Neural progenitor cell (in vitro differentiated cells): ENCODE data around the gene MSLN.

Experiments used
- EZH2 ChIP-seq: fragments of 200-600 bp; sonication (generic); IDR thresholded peaks from 2 replicates; pipeline ENCODE4 v1.6.1; 2017; ENCODE audit warnings: antibody characterized with exemption, mild to moderate bottlenecking, moderate library complexity
- TF ChIP-seq, protein P1 (sequence below): fragments of 200-600 bp; sonication (generic); IDR thresholded peaks from 2 replicates; pipeline ENCODE4 v1.5.1; 2017; ENCODE audit warnings: antibody characterized with exemption, mild to moderate bottlenecking

DNA sequence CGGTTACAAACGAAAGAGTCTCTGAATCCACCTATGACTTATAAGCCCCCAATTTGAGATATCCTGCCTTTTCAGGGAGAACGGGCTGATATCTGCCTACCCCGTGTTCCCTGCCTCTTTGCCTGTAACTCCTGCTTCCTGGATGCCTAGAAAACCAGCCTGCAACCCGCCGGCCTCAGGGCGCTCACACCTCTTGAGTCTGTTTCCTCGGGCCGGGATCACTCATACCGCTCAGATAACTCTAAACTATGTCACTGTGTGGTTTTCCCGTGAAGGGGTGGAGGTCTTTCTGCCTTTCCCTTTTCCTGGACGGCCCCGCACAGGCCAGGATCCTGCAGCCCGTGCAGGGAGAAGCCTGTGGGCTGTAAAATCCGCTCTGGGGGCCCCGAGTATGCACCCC lies 17.3 kb downstream of the MSLN start:
- TF ChIP-seq EZH2: no peak
- TF ChIP-seq, protein P1, sequence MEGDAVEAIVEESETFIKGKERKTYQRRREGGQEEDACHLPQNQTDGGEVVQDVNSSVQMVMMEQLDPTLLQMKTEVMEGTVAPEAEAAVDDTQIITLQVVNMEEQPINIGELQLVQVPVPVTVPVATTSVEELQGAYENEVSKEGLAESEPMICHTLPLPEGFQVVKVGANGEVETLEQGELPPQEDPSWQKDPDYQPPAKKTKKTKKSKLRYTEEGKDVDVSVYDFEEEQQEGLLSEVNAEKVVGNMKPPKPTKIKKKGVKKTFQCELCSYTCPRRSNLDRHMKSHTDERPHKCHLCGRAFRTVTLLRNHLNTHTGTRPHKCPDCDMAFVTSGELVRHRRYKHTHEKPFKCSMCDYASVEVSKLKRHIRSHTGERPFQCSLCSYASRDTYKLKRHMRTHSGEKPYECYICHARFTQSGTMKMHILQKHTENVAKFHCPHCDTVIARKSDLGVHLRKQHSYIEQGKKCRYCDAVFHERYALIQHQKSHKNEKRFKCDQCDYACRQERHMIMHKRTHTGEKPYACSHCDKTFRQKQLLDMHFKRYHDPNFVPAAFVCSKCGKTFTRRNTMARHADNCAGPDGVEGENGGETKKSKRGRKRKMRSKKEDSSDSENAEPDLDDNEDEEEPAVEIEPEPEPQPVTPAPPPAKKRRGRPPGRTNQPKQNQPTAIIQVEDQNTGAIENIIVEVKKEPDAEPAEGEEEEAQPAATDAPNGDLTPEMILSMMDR: no peak
